ENCODE results near the gene BTBD7.

Gene BTBD7

GRCh38 chr14:93201155-93201704 is 131.6 kb downstream of the BTBD7 start:
- no CpG with 5 or more reads among the region's 7 CpGs for WGBS, 2 donors (ENCODE audit: extremely low coverage in 2 of 2, insufficient read length in 2 of 2, insufficient replicate concordance in 1 of 2)
- peaks cover 0 to 22% of the 10 kb centered on the region in 2 donors for H3K36me3 ChIP-seq (replicated peaks in 1 of 2; ENCODE audit: control insufficient read depth in 2 of 2, insufficient read depth in 2 of 2, low read length in 2 of 2)
- H2AFZ ChIP-seq (ENCODE audit: low read length), result no peak overlapping the region
- no peak overlapping the region for H3K9ac ChIP-seq (ENCODE audit: low read depth, low read length, poor library complexity)
- peaks cover 2% of the 10 kb centered on the region for H3K79me1 ChIP-seq (ENCODE audit: low read depth, low read length)
- H3K4me1 ChIP-seq (ENCODE audit: control insufficient read depth in 2 of 2, insufficient read depth in 1 of 2, low read depth in 1 of 2, low read length in 2 of 2), result peaks cover 0 to 1% of the 10 kb centered on the region in 2 donors
- H3K27me3 ChIP-seq (ENCODE audit: control insufficient read depth in 3 of 3, insufficient read depth in 3 of 3, low read depth in 1 of 3, low read length in 3 of 3), result no peaks in the 10 kb centered on the region
- no peak overlapping the region for H3K14ac ChIP-seq (ENCODE audit: low read length)
- H3K4me2 ChIP-seq (ENCODE audit: insufficient read depth, low read length, poor library complexity, severe bottlenecking), result no peak overlapping the region
- no peak overlapping the region for H3K27ac ChIP-seq (replicated peaks; ENCODE audit: low read length)
- no peak overlapping the region for H2BK120ac ChIP-seq (ENCODE audit: low read depth, low read length)
- H4K91ac ChIP-seq (ENCODE audit: low read depth, low read length, poor library complexity), result no peak overlapping the region
- no peak for DNase-seq (ENCODE audit: low spot score)
- no peak overlapping the region for H2AK5ac ChIP-seq (ENCODE audit: low read depth, low read length)
- no peaks in the 10 kb centered on the region for H3K9me3 ChIP-seq (replicated peaks in 1 of 2; ENCODE audit: control insufficient read depth in 2 of 2, insufficient read depth in 1 of 2, low read depth in 1 of 2, low read length in 2 of 2)
- H4K8ac ChIP-seq (ENCODE audit: low read depth, low read length), result no peak overlapping the region
- H2BK5ac ChIP-seq (ENCODE audit: low read length), result no peak overlapping the region
- no peak overlapping the region for H3K4ac ChIP-seq (ENCODE audit: low read length)
- H3K18ac ChIP-seq (ENCODE audit: low read length), result no peak overlapping the region
- H2BK15ac ChIP-seq (ENCODE audit: low read length), result no peak overlapping the region
- H3K4me3 ChIP-seq (ENCODE audit: low read length in 2 of 2), result no peak overlapping the region
- H2BK12ac ChIP-seq (ENCODE audit: low read length), result no peak overlapping the region
- no peak overlapping the region for H3K23ac ChIP-seq (ENCODE audit: low read depth, low read length, poor library complexity)

- Histone ChIP-seq H2AK5ac (ENCODE audit: low read depth, low read length) (no peak overlapping the region), H2BK15ac (ENCODE audit: low read length) (no peak overlapping the region), H3K4me1 (ENCODE audit: control insufficient read depth in 2 of 2, insufficient read depth in 1 of 2, low read depth in 1 of 2, low read length in 2 of 2) (no peaks in the 10 kb centered on the region), H3K36me3 (replicated peaks in 1 of 2; ENCODE audit: control insufficient read depth in 2 of 2, insufficient read depth in 2 of 2, low read length in 2 of 2) (peaks cover 0 to 22% of the 10 kb centered on the region in 2 donors), H2BK120ac (ENCODE audit: low read depth, low read length) (no peak overlapping the region), H3K27me3 (ENCODE audit: control insufficient read depth in 3 of 3, insufficient read depth in 3 of 3, low read depth in 1 of 3, low read length in 3 of 3) (no peaks in the 10 kb centered on the region), H3K4ac (ENCODE audit: low read length) (no peak overlapping the region), H3K4me2 (ENCODE audit: insufficient read depth, low read length, poor library complexity, severe bottlenecking) (no peak overlapping the region), H4K8ac (ENCODE audit: low read depth, low read length) (no peak overlapping the region), H3K27ac (replicated peaks; ENCODE audit: low read length) (no peak overlapping the region), H3K79me1 (ENCODE audit: low read depth, low read length) (peaks cover 2% of the 10 kb centered on the region), H2AFZ (ENCODE audit: low read length) (no peak overlapping the region), H2BK12ac (ENCODE audit: low read length) (no peak overlapping the region), H3K9ac (ENCODE audit: low read depth, low read length, poor library complexity) (no peak overlapping the region), H3K9me3 (replicated peaks in 1 of 2; ENCODE audit: control insufficient read depth in 2 of 2, insufficient read depth in 1 of 2, low read depth in 1 of 2, low read length in 2 of 2) (no peaks in the 10 kb centered on the region), H2BK5ac (ENCODE audit: low read length) (no peak overlapping the region), H3K23ac (ENCODE audit: low read depth, low read length, poor library complexity) (no peak overlapping the region), H3K14ac (ENCODE audit: low read length) (no peak overlapping the region), H4K91ac (ENCODE audit: low read depth, low read length, poor library complexity) (no peak overlapping the region), H3K18ac (ENCODE audit: low read length) (no peak overlapping the region), H3K4me3 (ENCODE audit: low read length in 2 of 2) (no peak overlapping the region)
- no CpG with 5 or more reads among the region's 5 CpGs for WGBS, 2 donors (ENCODE audit: extremely low coverage in 2 of 2, insufficient read length in 2 of 2, insufficient replicate concordance in 1 of 2)
- no peak for DNase-seq (ENCODE audit: low spot score)
Measured at GRCh38 chr14:93200553-93200952, 132.3 kb downstream of the BTBD7 start.

- no peak for DNase-seq (ENCODE audit: low spot score)
- H3K27me3 ChIP-seq (ENCODE audit: control insufficient read depth in 3 of 3, insufficient read depth in 3 of 3, low read depth in 1 of 3, low read length in 3 of 3), result no peaks in the 10 kb centered on the region
- H3K23ac ChIP-seq (ENCODE audit: low read depth, low read length, poor library complexity), result no peak overlapping the region
- H2BK120ac ChIP-seq (ENCODE audit: low read depth, low read length), result no peak overlapping the region
- no peak overlapping the region for H3K4me2 ChIP-seq (ENCODE audit: insufficient read depth, low read length, poor library complexity, severe bottlenecking)
- H3K36me3 ChIP-seq (replicated peaks in 1 of 2; ENCODE audit: control insufficient read depth in 2 of 2, insufficient read depth in 2 of 2, low read length in 2 of 2), result peaks cover 0 to 11% of the 10 kb centered on the region in 2 donors
- H4K91ac ChIP-seq (ENCODE audit: low read depth, low read length, poor library complexity), result no peak overlapping the region
- H2BK15ac ChIP-seq (ENCODE audit: low read length), result no peak overlapping the region
- H3K14ac ChIP-seq (ENCODE audit: low read length), result no peak overlapping the region
- no peak overlapping the region for H3K4me3 ChIP-seq (ENCODE audit: low read length in 2 of 2)
- H3K18ac ChIP-seq (ENCODE audit: low read length), result no peak overlapping the region
- H3K27ac ChIP-seq (replicated peaks; ENCODE audit: low read length), result no peak overlapping the region
- no peak overlapping the region for H4K8ac ChIP-seq (ENCODE audit: low read depth, low read length)
- H2AK5ac ChIP-seq (ENCODE audit: low read depth, low read length), result no peak overlapping the region
- H3K4me1 ChIP-seq (ENCODE audit: control insufficient read depth in 2 of 2, insufficient read depth in 1 of 2, low read depth in 1 of 2, low read length in 2 of 2), result no peaks in the 10 kb centered on the region
- H2AFZ ChIP-seq (ENCODE audit: low read length), result no peak overlapping the region
- no peaks in the 10 kb centered on the region for H3K9me3 ChIP-seq (replicated peaks in 1 of 2; ENCODE audit: control insufficient read depth in 2 of 2, insufficient read depth in 1 of 2, low read depth in 1 of 2, low read length in 2 of 2)
- H2BK12ac ChIP-seq (ENCODE audit: low read length), result no peak overlapping the region
- WGBS, 2 donors (ENCODE audit: extremely low coverage in 2 of 2, insufficient read length in 2 of 2, insufficient replicate concordance in 1 of 2), result no CpG with 5 or more reads among the region's 4 CpGs
- H2BK5ac ChIP-seq (ENCODE audit: low read length), result no peak overlapping the region
- H3K79me1 ChIP-seq (ENCODE audit: low read depth, low read length), result peaks cover 2% of the 10 kb centered on the region
- no peak overlapping the region for H3K9ac ChIP-seq (ENCODE audit: low read depth, low read length, poor library complexity)
- H3K4ac ChIP-seq (ENCODE audit: low read length), result no peak overlapping the region
Measured at GRCh38 chr14:93199031-93199430, 133.8 kb downstream of the BTBD7 start.

DNA sequence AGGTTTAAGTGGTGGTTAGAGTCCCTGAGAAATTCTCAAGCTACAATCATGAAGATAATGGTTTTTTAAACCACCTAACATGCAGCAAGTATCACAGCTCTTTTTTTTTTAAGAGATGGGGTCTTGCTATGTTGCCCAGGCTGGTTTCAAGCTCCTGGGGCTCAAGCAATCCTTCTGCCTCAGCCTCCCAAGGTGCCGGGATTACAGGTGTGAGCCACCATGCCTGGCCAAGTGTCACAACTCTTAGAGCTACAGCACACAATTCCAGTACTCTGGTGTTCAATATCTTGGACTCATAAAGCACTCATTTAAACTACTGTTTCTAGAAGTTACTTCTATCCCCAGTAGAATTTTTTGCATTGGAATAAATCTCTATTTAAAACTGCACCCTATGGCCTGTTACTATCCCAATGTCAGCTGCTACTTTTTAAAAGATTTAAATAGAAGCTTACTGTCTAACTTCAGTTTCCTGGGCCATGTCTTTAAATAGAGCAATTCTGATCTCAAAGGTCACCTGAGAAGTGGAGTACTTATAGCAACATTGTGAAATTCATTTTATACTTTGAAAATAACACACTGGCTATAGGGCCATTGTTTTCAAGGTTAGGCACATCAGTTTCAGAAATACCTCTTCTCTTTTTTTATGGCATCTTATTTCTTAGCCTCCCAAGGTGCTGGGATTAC is 137.4 kb downstream of the BTBD7 start:
- Histone ChIP-seq H2AK5ac (ENCODE audit: low read depth, low read length) (no peak overlapping the region), H3K9ac (ENCODE audit: low read depth, low read length, poor library complexity) (no peak overlapping the region), H3K36me3 (replicated peaks in 1 of 2; ENCODE audit: control insufficient read depth in 2 of 2, insufficient read depth in 2 of 2, low read length in 2 of 2) (peaks cover 0 to 11% of the 10 kb centered on the region in 2 donors), H3K4me2 (ENCODE audit: insufficient read depth, low read length, poor library complexity, severe bottlenecking) (no peak overlapping the region), H3K18ac (ENCODE audit: low read length) (no peak overlapping the region), H4K91ac (ENCODE audit: low read depth, low read length, poor library complexity) (no peak overlapping the region), H2BK120ac (ENCODE audit: low read depth, low read length) (no peak overlapping the region), H2BK5ac (ENCODE audit: low read length) (no peak overlapping the region), H3K27ac (replicated peaks; ENCODE audit: low read length) (no peak overlapping the region), H3K9me3 (replicated peaks in 1 of 2; ENCODE audit: control insufficient read depth in 2 of 2, insufficient read depth in 1 of 2, low read depth in 1 of 2, low read length in 2 of 2) (no peaks in the 10 kb centered on the region), H3K4me1 (ENCODE audit: control insufficient read depth in 2 of 2, insufficient read depth in 1 of 2, low read depth in 1 of 2, low read length in 2 of 2) (no peaks in the 10 kb centered on the region), H3K27me3 (ENCODE audit: control insufficient read depth in 3 of 3, insufficient read depth in 3 of 3, low read depth in 1 of 3, low read length in 3 of 3) (no peaks in the 10 kb centered on the region), H4K8ac (ENCODE audit: low read depth, low read length) (no peak overlapping the region), H3K14ac (ENCODE audit: low read length) (no peak overlapping the region), H3K4ac (ENCODE audit: low read length) (no peak overlapping the region), H2BK12ac (ENCODE audit: low read length) (no peak overlapping the region), H2BK15ac (ENCODE audit: low read length) (no peak overlapping the region), H3K23ac (ENCODE audit: low read depth, low read length, poor library complexity) (no peak overlapping the region), H3K4me3 (ENCODE audit: low read length in 2 of 2) (no peak overlapping the region), H2AFZ (ENCODE audit: low read length) (no peak overlapping the region), H3K79me1 (ENCODE audit: low read depth, low read length) (peaks cover 2% of the 10 kb centered on the region)
- DNase-seq (ENCODE audit: low spot score), result no peak
- no CpG with 5 or more reads among the region's 1 CpG for WGBS, 2 donors (ENCODE audit: extremely low coverage in 2 of 2, insufficient read length in 2 of 2, insufficient replicate concordance in 1 of 2)
